ENCODE data around the gene ASTN1.

ASTN1 gene

DNA sequence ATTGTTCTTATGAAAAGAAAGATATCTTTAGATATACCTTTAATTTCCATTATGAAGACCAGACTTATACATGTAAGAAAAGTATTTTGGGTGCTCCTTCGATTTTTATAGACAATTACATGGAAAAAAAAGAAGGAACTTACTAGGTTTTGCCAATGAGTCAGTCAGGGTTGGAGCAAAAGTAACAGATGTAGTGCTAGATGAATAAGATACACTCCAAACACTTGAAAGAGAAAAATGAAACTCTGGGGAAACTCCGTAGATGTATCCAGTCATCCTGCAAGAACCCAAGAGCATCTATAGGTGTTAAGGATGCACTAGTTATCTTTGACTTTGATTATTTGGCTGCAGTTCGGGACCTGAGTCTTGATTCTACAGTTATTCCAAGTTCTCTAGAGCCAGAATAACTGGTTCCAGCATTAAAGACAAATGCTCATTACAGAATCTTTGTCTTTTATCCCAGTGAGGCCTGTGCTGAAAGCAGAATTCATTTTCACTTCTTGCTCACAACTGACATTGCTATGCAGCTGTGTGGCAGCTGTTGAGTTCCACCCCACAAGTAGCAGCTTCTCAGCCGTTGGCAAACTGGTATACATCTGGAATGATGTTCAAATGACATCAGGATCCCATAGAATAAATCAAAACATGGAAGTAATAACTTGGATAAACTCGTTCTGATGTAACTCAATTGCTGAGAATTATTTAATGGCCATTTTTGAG is 326.1 kb downstream of the ASTN1 start:
- DNase-seq (ENCODE audit: low read depth in 2 of 2) = no peak

GRCh38 chr1:176837708-176838107 is 326.8 kb downstream of the ASTN1 start:
- DNase-seq (ENCODE audit: low read depth in 2 of 2) = no peak

- DNase-seq (ENCODE audit: low read depth in 2 of 2) = no peak
Measured at GRCh38 chr1:176831150-176831549, 333.4 kb downstream of the ASTN1 start.

DNA sequence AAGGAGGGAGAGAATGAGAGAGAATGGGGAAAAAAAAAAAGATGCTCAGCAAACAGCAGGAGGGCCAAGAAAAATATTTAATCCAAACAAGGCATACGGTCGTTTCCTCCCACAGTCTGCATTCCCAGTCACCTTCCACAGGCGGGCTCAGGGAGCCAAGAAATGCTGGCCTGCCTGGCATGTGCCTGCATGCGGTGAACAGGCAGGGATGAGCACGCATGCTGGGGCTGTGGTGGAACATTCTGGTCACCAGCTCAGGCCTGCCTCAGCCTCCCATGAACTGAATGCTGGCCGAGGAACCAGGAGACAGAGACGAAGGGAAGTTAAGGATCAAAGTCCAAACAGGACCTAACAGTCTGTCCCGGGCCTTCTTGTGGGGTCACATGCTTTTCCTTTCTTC is 335.3 kb downstream of the ASTN1 start:
- no peak for DNase-seq (ENCODE audit: low read depth in 2 of 2)

- no peak for DNase-seq (ENCODE audit: low read depth in 2 of 2)
Measured at GRCh38 chr1:176826265-176826664, 338.2 kb downstream of the ASTN1 start.

DNA sequence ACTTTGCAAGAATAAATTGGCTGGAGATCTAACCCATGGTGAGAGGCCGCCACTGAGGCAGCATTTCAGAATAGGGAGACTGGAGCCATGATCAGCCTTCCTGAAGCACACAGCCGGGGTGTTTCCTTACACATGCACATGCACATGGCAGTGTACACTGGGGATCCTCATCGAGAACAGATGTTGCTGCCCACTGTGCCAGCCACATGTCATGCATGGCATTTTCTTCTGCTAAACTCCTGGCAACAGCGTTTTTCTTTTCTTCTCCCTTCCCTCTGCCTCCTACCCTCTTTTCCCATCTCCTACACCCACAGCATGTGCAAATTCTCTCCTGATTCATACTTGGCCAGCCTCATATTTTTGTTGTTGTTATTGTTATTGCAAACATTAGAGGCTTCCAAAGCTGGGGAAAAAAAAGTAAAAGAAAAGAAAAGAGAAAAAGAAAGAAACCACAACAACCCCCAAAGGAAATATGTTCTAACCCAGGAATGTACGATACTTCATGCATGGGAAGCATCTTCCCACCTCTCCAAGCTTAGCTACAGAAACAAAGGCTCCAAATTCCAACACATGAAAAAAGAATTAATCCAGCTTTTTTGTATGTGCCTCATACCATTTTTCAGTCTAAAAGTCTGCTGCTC is 344.0 kb downstream of the ASTN1 start:
- DNase-seq (ENCODE audit: low read depth in 2 of 2) = no peak

DNA sequence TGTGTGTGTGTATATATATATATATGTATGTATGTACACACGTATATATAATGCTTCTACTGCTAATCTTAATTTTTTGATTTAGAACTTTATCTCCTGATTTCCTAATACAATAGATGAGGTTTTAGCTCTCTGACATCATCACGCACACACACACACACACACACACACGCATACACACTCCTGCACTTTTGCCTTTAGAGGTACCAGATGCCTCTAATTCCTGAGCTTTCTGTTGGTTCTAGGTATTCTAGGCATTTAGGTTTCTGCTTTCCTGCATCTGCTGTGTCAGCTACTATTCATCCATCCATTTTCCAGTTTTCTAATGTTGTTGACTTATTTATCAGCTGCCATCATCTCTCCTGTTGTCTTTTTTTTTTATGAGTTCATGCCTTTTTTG is 348.3 kb downstream of the ASTN1 start:
- DNase-seq (ENCODE audit: low read depth in 2 of 2) = no peak

GRCh38 chr1:176815621-176816020 is 348.9 kb downstream of the ASTN1 start:
- DNase-seq (ENCODE audit: low read depth in 2 of 2) = no peak

GRCh38 chr1:176811511-176812288 is 352.8 kb downstream of the ASTN1 start:
- no peak for DNase-seq (ENCODE audit: low read depth in 2 of 2)

- no peak for DNase-seq (ENCODE audit: low read depth in 2 of 2)
Measured at GRCh38 chr1:176809292-176809691, 355.2 kb downstream of the ASTN1 start.
